ES-I3 (cell line): ENCODE data around the gene ST7L.
"Not testable (repeated sequence)": the region's sequence is repeated elsewhere in the genome, so short reads cannot be mapped to it uniquely, and the experiment has no call there.

Experiments
- H3K36me3 ChIP-seq: 2 replicates; pipeline ENCODE4 v1.6.1; 2013; ENCODE audit warnings: mild to moderate bottlenecking, low read length, control low read depth, moderate library complexity; ENCODE audit not compliant: insufficient read depth
- H3K4me1 ChIP-seq: 2 replicates; pipeline ENCODE4 v1.6.1; 2013; ENCODE audit warnings: mild to moderate bottlenecking, control low read depth, low read length; ENCODE audit not compliant: insufficient read depth
- H3K9ac ChIP-seq: 2 replicates; pipeline ENCODE4 v1.6.1; 2013; ENCODE audit warnings: low read depth, mild to moderate bottlenecking, low read length, moderate library complexity
- H3K9me3 ChIP-seq: 2 replicates; pipeline ENCODE4 v1.6.1; 2013; ENCODE audit warnings: mild to moderate bottlenecking, low read length, moderate library complexity; ENCODE audit not compliant: control insufficient read depth, insufficient read depth

The ST7L gene

DNA sequence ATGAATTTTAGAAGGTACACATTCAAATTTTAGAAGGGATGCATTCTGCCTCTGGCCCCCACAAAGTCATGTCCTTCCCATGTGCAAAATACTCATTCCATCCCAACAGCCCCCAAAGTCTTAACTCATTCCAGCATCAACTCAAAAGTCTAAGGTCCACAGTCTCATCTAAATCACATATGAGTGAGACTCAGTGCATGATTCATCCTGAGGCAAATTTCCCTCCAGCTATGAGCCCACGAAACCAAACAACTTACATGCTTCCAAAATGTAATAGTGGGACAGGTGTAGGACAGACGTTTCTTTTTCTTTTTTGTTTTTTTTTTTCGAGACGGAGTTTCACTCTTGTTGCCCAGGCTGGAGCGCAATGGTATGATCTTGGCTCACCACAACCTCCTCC lies 122.7 kb downstream of the ST7L start:
- no peaks in the 10 kb centered on the region for H3K9me3 ChIP-seq
- H3K9ac ChIP-seq, result no peak overlapping the region
- H3K4me1 ChIP-seq, result no peaks in the 10 kb centered on the region
- H3K36me3 ChIP-seq, result no peaks in the 10 kb centered on the region

DNA sequence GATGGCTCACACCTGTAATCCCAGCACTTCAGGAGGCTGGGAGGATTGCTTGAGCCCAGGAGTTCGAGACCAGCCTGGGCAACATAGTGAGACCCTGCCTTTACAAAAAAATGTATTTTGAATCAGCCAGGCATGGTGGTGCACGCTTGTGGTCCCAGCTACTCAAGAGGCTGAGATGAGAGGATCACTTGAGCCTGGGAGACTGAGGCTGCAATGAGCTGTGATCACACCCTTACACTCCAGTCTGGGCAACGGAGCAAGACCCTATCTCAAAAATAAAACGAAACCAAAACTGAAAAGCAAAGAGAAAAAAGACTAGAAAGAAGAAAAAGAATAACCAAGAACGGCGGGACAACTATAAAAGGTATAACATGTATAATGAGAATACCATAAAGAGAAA lies 125.6 kb downstream of the ST7L start:
- Histone ChIP-seq H3K9ac (no peak overlapping the region), H3K4me1 (no peaks in the 10 kb centered on the region), H3K9me3 (no peaks in the 10 kb centered on the region), H3K36me3 (no peaks in the 10 kb centered on the region)

DNA sequence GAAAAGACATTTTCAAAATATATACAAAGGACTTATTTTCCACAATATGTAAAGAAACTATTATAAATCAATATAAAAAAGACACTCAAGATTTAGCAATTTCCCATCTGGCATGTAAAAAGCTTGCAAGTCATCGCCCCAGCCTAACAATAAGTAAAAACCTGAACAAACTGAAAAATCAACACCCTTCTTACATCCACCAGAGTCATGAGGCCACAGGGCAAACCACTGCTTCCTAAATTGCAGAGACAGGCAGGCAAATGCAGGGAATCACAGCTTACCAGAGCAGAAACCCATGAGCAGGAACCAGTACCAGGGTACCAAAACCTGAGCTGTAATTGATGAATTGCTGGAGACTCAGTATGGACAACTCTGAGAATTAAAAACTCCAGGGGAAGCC lies 126.9 kb downstream of the ST7L start:
- Histone ChIP-seq H3K9me3 (no peaks in the 10 kb centered on the region), H3K9ac (no peak overlapping the region), H3K4me1 (no peaks in the 10 kb centered on the region), H3K36me3 (no peaks in the 10 kb centered on the region)

DNA sequence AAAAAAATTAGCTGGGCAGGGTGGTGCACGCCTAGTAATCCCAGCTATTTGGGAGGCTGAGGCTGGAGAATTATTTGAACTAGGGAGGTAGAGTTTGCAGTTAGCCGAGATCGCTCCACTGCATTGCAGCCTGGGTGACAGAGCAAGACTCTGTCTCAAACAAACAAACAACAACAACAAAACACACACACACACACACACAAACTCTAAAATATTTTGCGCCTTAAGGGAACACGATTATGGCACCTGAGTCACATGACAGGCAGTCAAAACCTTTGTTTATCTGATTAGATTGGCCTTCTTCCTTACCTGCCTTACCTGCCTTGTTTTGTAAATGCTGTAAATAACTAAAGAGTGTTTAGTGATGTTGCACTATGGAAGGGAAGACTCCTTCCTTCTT lies 130.8 kb downstream of the ST7L start:
- no peaks in the 10 kb centered on the region for H3K36me3 ChIP-seq
- no peaks in the 10 kb centered on the region for H3K4me1 ChIP-seq
- H3K9ac ChIP-seq, result no peak overlapping the region
- no peaks in the 10 kb centered on the region for H3K9me3 ChIP-seq

DNA sequence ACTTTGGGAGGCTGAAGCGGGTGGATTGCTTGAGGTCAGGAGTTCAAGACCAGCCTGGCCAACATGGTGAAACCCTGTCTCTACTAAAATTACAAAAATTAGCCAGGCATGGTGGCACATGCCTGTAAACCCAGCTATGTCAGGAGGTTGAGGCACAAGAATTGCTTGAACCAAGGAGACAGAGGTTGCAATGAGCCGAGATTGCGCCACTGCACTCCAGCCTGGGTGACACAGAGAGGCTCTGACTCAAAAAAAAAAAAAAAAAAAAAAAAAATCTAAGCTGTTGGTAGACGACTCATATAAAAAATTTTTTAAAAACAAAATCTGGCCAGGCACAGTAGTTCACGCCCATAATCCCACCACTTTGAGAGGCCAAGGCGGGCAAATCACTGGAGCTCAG lies 131.3 kb downstream of the ST7L start:
- not testable (repeated sequence) for H3K9me3 ChIP-seq, H3K36me3 ChIP-seq, H3K9ac ChIP-seq, H3K4me1 ChIP-seq

DNA sequence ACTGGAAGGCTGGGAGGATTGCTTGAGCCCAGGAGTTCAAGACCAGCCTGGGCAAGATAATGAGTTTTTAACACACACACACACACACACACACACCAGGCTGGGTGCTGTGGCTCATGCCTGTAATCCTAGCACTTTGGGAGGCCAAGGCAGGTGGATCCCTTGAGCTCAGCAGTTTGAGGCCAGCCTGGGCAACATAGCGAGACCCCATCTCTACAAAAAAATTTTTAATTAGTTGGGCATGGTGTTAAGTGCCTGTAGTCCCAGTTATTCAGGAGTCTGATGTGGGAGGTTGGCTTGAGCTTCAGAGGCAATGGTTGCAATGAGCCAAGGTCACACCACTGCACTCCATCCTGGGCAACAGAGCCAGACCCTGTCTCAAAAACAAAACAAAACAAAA lies 132.9 kb downstream of the ST7L start:
- not testable (repeated sequence) for H3K4me1 ChIP-seq, H3K9ac ChIP-seq, H3K9me3 ChIP-seq, H3K36me3 ChIP-seq

DNA sequence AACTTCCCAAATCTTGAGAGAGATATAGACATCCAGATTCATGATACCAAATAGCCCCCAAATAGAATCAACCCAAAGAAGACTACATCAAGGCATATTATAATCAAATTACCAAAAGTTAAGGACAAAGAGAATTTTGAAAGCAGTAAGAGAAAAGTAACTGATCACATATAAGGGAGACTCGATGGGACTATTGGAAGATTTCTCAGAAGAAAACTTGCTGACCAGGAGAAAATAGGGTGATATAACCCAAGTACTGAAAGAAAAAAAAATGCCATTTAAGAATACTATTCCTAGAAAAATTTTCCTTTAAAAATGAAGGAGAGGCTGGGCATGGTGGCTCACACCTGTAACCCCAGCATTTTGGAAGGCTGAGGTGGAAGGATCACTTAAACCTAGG lies 140.6 kb downstream of the ST7L start:
- Histone ChIP-seq H3K9ac (no peak overlapping the region), H3K36me3 (no peaks in the 10 kb centered on the region), H3K9me3 (peaks cover 5% of the 10 kb centered on the region; the same call in 1 of the 2 replicates), H3K4me1 (no peaks in the 10 kb centered on the region)

DNA sequence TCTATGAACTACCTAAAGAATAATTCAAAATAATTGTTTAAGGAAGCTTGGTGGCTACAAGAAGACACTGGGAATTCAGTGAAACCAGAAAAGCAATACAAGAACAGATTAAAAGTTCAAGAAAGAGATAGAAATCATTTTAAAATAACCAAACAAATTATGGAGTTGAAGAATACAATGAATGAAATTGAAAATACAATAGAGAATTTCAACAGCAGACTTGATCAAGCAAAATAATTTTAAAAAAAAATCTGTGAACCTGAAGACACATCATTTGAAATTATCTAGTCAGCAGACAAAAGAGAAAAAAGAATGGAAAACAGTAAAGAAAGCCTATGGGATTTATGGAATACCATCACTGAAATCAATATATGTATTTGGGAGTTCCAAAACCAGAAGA lies 141.4 kb downstream of the ST7L start:
- Histone ChIP-seq H3K9me3 (peaks cover 5% of the 10 kb centered on the region; the same call in 1 of the 2 replicates), H3K36me3 (no peaks in the 10 kb centered on the region), H3K4me1 (no peaks in the 10 kb centered on the region), H3K9ac (no peak overlapping the region)
